Ishikawa (cell line): ENCODE data around the gene FAM149A.

Experiments
- CEBPB ChIP-seq: IDR thresholded peaks from 2 replicates; pipeline ENCODE4 v1.6.1; 2012
- CREB1 ChIP-seq: IDR thresholded peaks from 2 replicates; pipeline ENCODE4 v1.6.1; 2012; ENCODE audit warnings: low read depth
- EP300 ChIP-seq: IDR thresholded peaks from 2 replicates; pipeline ENCODE4 v1.6.1; 2012; ENCODE audit warnings: borderline replicate concordance
- FOXM1 ChIP-seq: IDR thresholded peaks from 2 replicates; pipeline ENCODE4 v1.6.1; 2012; ENCODE audit warnings: low read depth, borderline replicate concordance
- MAX ChIP-seq: IDR thresholded peaks from 2 replicates; pipeline ENCODE4 v1.6.1; 2012
- NFIC ChIP-seq: IDR thresholded peaks from 2 replicates; pipeline ENCODE4 v1.6.1; 2012
- RAD21 ChIP-seq: IDR thresholded peaks from 2 replicates; pipeline ENCODE4 v1.6.1; 2012; ENCODE audit warnings: low read depth
- TAF1 ChIP-seq: IDR thresholded peaks from 2 replicates; pipeline ENCODE4 v1.6.1; 2012; ENCODE audit warnings: low read depth, mild to moderate bottlenecking
- YY1 ChIP-seq: IDR thresholded peaks from 2 replicates; pipeline ENCODE4 v1.6.1; 2012; ENCODE audit warnings: low read depth
- ZBTB7A ChIP-seq: IDR thresholded peaks from 2 replicates; pipeline ENCODE4 v1.6.1; 2012; ENCODE audit warnings: low read depth
- TF ChIP-seq, protein P1 (sequence below): IDR thresholded peaks from 2 replicates; pipeline ENCODE4 v1.6.1; 2012; ENCODE audit warnings: low read depth, mild to moderate bottlenecking

GRCh38 chr4:186118582-186118981 lies 14.1 kb downstream of the FAM149A start:
- TF ChIP-seq RAD21 (no peak), YY1 (no peak), CREB1 (no peak), NFIC (no peak), EP300 (no peak), MAX (no peak), TAF1 (no peak), FOXM1 (no peak), CEBPB (no peak), ZBTB7A (no peak)
- TF ChIP-seq, protein P1, sequence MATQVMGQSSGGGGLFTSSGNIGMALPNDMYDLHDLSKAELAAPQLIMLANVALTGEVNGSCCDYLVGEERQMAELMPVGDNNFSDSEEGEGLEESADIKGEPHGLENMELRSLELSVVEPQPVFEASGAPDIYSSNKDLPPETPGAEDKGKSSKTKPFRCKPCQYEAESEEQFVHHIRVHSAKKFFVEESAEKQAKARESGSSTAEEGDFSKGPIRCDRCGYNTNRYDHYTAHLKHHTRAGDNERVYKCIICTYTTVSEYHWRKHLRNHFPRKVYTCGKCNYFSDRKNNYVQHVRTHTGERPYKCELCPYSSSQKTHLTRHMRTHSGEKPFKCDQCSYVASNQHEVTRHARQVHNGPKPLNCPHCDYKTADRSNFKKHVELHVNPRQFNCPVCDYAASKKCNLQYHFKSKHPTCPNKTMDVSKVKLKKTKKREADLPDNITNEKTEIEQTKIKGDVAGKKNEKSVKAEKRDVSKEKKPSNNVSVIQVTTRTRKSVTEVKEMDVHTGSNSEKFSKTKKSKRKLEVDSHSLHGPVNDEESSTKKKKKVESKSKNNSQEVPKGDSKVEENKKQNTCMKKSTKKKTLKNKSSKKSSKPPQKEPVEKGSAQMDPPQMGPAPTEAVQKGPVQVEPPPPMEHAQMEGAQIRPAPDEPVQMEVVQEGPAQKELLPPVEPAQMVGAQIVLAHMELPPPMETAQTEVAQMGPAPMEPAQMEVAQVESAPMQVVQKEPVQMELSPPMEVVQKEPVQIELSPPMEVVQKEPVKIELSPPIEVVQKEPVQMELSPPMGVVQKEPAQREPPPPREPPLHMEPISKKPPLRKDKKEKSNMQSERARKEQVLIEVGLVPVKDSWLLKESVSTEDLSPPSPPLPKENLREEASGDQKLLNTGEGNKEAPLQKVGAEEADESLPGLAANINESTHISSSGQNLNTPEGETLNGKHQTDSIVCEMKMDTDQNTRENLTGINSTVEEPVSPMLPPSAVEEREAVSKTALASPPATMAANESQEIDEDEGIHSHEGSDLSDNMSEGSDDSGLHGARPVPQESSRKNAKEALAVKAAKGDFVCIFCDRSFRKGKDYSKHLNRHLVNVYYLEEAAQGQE: no peak
